Gastroesophageal sphincter (tissue), 4 donors: ENCODE measurements around the gene POLN. TPM values are rescaled to one million over a fixed set of nuclear protein-coding genes. Genes with fewer than 3 reads are reported as not detected.

ENCODE experiments used
- ATAC-seq: fragments of 150-250 bp; one replicate; pipeline ENCODE4 v1.9.1; 2016; ENCODE audit warnings: mild to moderate bottlenecking, moderate library complexity
- H3K27ac ChIP-seq, 4 donors: fragments of 200-600 bp; sonication (generic) in 3 of 4; 1 replicate in 3 of 4; 2 replicates in 1 of 4; pipeline ENCODE4 v1.5.1; 2016 to 2019
- H3K27me3 ChIP-seq: fragments of 200-600 bp; sonication (generic); one replicate; pipeline ENCODE4 v1.5.1; 2019
- H3K36me3 ChIP-seq, 2 donors: fragments of 200-600 bp; sonication (generic); one replicate each; pipeline ENCODE4 v1.5.1; 2019; ENCODE audit warnings: control low read depth in 1 of 2
- H3K4me1 ChIP-seq, 3 donors: fragments of 200-600 bp; sonication (generic); 1 replicate in 2 of 3; 2 replicates in 1 of 3; pipeline ENCODE4 v1.5.1; 2016 to 2019; ENCODE audit warnings: control low read depth in 2 of 3
- H3K4me3 ChIP-seq, 2 donors: fragments of 200-600 bp; sonication (generic); one replicate each; pipeline ENCODE4 v1.5.1; 2019; ENCODE audit warnings: mild to moderate bottlenecking in 1 of 2, moderate library complexity in 1 of 2
- H3K9me3 ChIP-seq, 3 donors: fragments of 200-600 bp; sonication (generic); one replicate each; pipeline ENCODE4 v1.5.1; 2017 to 2019; ENCODE audit warnings: control low read depth in 2 of 3
- EP300 ChIP-seq: sonication (generic); formaldehyde crosslinking; IDR thresholded peaks from one replicate; pipeline ENCODE4 v1.6.1; 2017; ENCODE audit warnings: antibody characterized with exemption, mild to moderate bottlenecking
- POLR2A ChIP-seq, 2 donors: fragments of 450-650 bp; IDR thresholded peaks; one replicate each; pipeline ENCODE4 v1.6.1; 2017; ENCODE audit warnings: antibody characterized with exemption in 2 of 2, mild to moderate bottlenecking in 2 of 2, moderate library complexity in 1 of 2
- POLR2AphosphoS5 ChIP-seq: sonication (generic); formaldehyde crosslinking; IDR thresholded peaks from one replicate; pipeline ENCODE4 v1.6.1; 2017; ENCODE audit warnings: antibody characterized with exemption
- WGBS, 2 donors: methylation state at CpG; one replicate each; pipeline ENCODE4 v1.1.5; 2018; ENCODE audit warnings: low coverage in 1 of 2; 5-methylcytosine and 5-hydroxymethylcytosine counted together
- total RNA-seq, 4 donors: library from RNA; depleted of rRNA; stranded (reverse); fragments of >200 nt; gene quantifications; one replicate each; pipeline ENCODE4 v1.1.0, GENCODE V29; 2016
- TF ChIP-seq, protein P1 (sequence below), 4 experiments: fragments of 200-600 bp in 2 of 4; fragments of 450-650 bp in 2 of 4; sonication (generic) in 1 of 4; IDR thresholded peaks; one replicate each; pipeline ENCODE4 v1.5.1; 2017 to 2019; ENCODE audit warnings: antibody characterized with exemption in 4 of 4, mild to moderate bottlenecking in 2 of 4, moderate library complexity in 2 of 4

The POLN gene
- total RNA-seq, 4 donors from 2014 or later: 1.5 to 4.6 (median 2.6) TPM

DNA sequence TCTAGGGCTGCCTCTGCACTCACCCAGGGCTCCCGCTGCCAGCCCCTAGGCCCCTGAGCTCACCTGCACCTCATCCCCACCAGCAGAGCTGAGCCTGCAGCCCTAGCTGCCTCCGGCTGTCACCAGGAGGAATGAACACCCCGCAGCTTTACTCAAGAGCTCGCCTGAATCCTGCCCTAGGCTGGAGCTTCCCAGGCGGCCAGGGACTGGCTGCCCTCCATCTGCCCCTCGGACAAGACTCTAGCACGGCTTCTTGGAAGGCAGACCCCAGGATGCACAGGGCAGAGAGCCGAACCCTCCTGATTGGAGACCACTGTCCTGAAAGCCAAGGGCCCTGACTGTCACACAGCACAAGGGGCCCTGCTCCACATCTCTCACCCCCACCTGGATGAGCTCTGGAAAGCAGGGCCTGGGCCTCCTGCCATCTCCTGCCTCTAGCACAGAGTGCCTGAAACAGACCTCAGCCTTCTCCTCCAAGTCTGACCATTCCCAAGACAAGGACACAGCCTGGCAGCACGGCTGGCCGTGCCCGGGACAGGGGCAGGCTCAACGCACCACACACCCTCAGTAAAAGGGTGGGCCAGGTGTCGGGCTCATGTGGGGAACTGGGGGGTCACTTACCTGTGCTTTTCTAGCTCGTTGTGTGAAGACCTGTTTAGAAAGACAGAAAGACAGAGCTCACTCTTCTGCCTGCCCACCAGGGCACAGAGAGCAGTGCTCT, 15.6 kb upstream of the POLN start:
- H3K36me3 ChIP-seq: peaks cover 0 to 48% of the 10 kb centered on the region in 2 donors
- peak overlapping the region; percentile 4 to 97 (median 94) for H3K27ac ChIP-seq
- H3K4me3 ChIP-seq: peak overlapping the region in 1 of 2 donors; percentile 20
- no CpG with 5 or more reads among the region's 14 CpGs for WGBS, 2 donors
- H3K27me3 ChIP-seq: no peaks in the 10 kb centered on the region
- no peak for ATAC-seq
- peaks cover 5 to 81% (median 59%) of the 10 kb centered on the region in 3 donors for H3K4me1 ChIP-seq
- TF ChIP-seq POLR2AphosphoS5 (no peak), EP300 (no peak), POLR2A (IDR thresholded peaks at IDR 0.05) (no peak)
- TF ChIP-seq, protein P1, sequence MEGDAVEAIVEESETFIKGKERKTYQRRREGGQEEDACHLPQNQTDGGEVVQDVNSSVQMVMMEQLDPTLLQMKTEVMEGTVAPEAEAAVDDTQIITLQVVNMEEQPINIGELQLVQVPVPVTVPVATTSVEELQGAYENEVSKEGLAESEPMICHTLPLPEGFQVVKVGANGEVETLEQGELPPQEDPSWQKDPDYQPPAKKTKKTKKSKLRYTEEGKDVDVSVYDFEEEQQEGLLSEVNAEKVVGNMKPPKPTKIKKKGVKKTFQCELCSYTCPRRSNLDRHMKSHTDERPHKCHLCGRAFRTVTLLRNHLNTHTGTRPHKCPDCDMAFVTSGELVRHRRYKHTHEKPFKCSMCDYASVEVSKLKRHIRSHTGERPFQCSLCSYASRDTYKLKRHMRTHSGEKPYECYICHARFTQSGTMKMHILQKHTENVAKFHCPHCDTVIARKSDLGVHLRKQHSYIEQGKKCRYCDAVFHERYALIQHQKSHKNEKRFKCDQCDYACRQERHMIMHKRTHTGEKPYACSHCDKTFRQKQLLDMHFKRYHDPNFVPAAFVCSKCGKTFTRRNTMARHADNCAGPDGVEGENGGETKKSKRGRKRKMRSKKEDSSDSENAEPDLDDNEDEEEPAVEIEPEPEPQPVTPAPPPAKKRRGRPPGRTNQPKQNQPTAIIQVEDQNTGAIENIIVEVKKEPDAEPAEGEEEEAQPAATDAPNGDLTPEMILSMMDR (IDR thresholded peaks at IDR 0.05): no peak
- no peaks in the 10 kb centered on the region for H3K9me3 ChIP-seq

DNA sequence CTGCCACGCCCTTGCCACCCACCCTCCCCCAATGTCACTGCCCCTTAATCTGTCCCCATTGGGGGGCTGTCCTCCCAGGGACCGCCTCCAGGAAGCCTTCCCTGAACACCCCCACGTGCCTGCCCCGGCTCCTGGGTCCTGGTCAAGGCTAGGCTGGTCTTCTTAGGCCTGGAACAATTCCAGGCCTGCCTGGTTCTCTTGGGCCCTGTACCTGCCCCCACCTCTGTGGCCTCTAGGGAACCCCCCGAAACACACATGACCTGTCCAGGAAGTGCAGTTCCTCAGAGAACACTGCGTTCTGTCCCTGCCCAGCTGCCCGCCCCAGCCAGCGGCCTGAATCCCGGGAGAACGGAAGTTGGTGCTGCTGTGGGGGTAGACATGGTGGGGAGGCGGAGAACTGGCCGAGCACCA, 14.9 kb upstream of the POLN start:
- Histone ChIP-seq H3K27me3 (no peaks in the 10 kb centered on the region), H3K36me3 (peaks cover 0 to 56% of the 10 kb centered on the region in 2 donors), H3K27ac (peak overlapping the region; percentile 67 to 97 (median 94)), H3K4me1 (peaks cover 5 to 80% (median 59%) of the 10 kb centered on the region in 3 donors), H3K4me3 (peak overlapping the region in 1 of 2 donors; percentile 30), H3K9me3 (no peaks in the 10 kb centered on the region)
- peak; percentile 46 for ATAC-seq
- WGBS, 2 donors: no CpG with 5 or more reads among the region's 12 CpGs
- TF ChIP-seq POLR2AphosphoS5 (peak; percentile 40), POLR2A (IDR thresholded peaks at IDR 0.05) (no peak)

DNA sequence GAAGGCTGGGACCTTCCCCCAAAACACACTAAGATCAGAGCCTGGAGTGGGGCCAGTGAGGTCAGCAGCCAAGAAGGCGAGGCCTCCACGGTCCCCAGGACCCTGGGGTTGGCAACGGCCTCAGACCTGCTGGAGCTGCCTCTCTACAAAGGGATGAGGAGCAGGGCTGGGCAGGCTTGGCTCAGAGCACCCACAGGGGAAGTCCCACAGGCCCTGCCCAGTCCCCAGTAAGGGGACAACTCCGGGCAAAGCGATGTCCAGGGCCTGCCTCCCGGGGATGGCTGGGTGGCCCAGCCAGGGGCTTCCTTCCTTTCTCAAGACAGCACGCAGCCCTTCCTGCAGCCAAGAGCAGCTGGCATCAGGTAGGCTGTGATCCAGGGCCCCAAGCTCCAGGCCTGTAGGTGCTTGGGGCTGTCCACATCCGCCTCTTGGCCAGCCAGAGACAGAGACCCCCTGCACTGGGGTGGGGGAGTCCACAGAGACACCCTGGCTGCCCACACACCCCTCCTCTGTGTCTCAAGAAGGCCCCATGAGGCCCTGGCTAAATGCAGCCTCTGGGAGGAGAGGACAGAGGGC, 14.3 kb upstream of the POLN start:
- TF ChIP-seq EP300: no peak
- no peak for TF ChIP-seq POLR2A (IDR thresholded peaks at IDR 0.05)
- TF ChIP-seq POLR2AphosphoS5: no peak
- TF ChIP-seq, protein P1 (IDR thresholded peaks at IDR 0.05): no peak
- H3K27me3 ChIP-seq: no peaks in the 10 kb centered on the region
- ATAC-seq: peak; percentile 39
- H3K4me1 ChIP-seq: peaks cover 5 to 80% (median 59%) of the 10 kb centered on the region in 3 donors
- H3K9me3 ChIP-seq: no peaks in the 10 kb centered on the region
- H3K4me3 ChIP-seq: peak overlapping the region in 1 of 2 donors; percentile 30
- H3K27ac ChIP-seq: peak overlapping the region; percentile 67 to 97 (median 94)
- WGBS, 2 donors: 13% methylated on average over 2 of the region's 8 CpGs; no CpG with 5 or more reads in 1 of the 2 donors
- peaks cover 0 to 61% of the 10 kb centered on the region in 2 donors for H3K36me3 ChIP-seq

DNA sequence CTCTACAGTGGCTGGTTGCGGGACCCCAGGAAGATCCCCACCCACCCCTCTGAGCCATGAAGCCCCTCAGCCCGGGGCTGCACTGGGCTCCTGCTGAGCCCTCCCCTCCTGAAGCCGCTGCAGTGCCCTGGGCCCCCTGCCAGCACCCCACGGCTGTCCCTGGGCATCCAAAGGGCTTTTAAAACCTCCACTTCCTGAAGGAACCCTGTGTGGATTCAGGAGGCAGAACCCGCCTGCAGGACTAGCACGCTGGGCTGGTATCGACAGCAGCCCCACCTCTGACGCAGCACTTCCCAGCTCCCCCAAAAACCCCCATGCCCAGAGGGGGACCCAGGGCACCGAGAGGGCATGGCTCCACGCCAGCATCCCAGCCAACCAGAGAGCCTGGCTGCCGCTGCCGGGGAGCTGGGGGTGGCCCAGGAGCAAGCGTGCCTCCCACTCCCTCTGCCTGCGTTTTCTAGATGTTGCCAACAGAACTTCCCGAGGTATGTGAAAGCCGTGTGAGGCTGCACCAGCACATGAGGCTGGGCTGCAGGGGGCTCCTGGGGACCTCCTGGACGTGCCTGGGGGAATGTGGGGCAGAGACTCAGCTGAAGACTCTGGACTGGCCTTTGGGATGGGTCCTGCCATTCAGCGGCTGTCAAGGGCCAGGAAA, 13.7 kb upstream of the POLN start:
- peak; percentile 15 for ATAC-seq
- peak overlapping the region; percentile 67 to 97 (median 94) for H3K27ac ChIP-seq
- peaks cover 5 to 77% (median 57%) of the 10 kb centered on the region in 3 donors for H3K4me1 ChIP-seq
- H3K9me3 ChIP-seq: no peaks in the 10 kb centered on the region
- peaks cover 0 to 67% of the 10 kb centered on the region in 2 donors for H3K36me3 ChIP-seq
- H3K27me3 ChIP-seq: no peaks in the 10 kb centered on the region
- TF ChIP-seq, protein P1 (IDR thresholded peaks at IDR 0.05): peak in 1 of 4 experiments; percentile 11
- no peak for TF ChIP-seq POLR2AphosphoS5
- peak overlapping the region in 1 of 2 donors; percentile 30 for H3K4me3 ChIP-seq
- 21% methylated on average over 2 of the region's 18 CpGs; no CpG with 5 or more reads in 1 of the 2 donors for WGBS, 2 donors

DNA sequence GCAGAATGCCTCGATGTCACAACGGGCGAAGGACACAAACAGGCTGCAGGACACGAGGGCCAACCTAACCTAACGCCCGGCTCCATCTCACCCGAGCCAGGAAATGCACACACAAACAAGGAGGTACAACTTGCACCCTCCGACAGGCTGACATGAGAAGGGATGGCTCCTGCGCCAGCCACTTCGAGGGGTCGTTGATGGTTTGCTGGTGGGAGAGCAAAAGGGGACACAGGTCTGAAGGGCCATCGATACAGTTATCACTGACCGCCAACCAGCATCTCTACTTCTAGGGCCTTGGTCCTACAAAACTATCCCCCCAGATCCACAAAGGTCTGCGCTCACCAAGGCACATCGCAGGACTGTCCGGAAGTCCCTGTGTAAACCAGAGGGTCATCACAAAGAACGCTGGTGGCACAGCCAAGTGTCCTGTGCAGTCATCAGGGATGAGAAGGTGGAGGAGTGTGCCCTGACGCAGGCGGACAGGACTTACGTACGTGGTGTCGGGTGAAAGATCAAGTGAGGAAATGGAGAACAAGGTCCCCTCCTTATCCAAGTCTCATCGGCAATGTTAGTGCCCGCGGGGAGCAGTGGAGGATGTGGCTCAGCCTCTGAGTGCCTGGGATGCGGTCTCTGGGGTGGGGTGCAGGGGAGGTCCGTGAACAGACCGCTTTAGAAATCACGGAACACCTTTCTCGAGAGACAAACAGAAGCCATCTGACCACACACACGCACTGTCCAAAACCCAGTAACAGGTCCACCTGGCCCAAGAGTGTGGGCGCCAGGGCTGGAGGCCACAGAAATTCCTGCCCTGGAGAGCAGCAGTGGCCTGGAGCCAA, 13.0 kb upstream of the POLN start:
- H3K4me1 ChIP-seq: peaks cover 5 to 69% (median 50%) of the 10 kb centered on the region in 3 donors
- H3K4me3 ChIP-seq: no peak overlapping the region
- peak overlapping the region; percentile 67 to 97 (median 94) for H3K27ac ChIP-seq
- no peaks in the 10 kb centered on the region for H3K27me3 ChIP-seq
- ATAC-seq: no peak
- WGBS, 2 donors: 73 to 82% methylated on average over 6 to 9 of the region's 32 CpGs
- TF ChIP-seq POLR2AphosphoS5 (no peak), EP300 (no peak), POLR2A (IDR thresholded peaks at IDR 0.05) (no peak)
- TF ChIP-seq, protein P1 (IDR thresholded peaks at IDR 0.05): no peak
- H3K9me3 ChIP-seq: no peaks in the 10 kb centered on the region
- peaks cover 0 to 75% of the 10 kb centered on the region in 2 donors for H3K36me3 ChIP-seq
